Hepatocyte (in vitro differentiated cells): ENCODE results near the gene SCAMP3. TPM values are rescaled to one million over a fixed set of nuclear protein-coding genes. Genes with fewer than 3 reads are reported as not detected.
"Not testable (repeated sequence)": the region's sequence is repeated elsewhere in the genome, so short reads cannot be mapped to it uniquely, and the experiment has no call there.

Experiments used
- DNase-seq: peaks from one replicate; pipeline ENCODE4 v3.0.0-alpha.2; 2016; ENCODE audit warnings: low spot score
- H2AFZ ChIP-seq: fragments of 200-600 bp; sonication (generic); 2 replicates; pipeline ENCODE4 v1.6.0; 2016; ENCODE audit warnings: antibody characterized with exemption, mild to moderate bottlenecking
- H3K27ac ChIP-seq: fragments of 200-600 bp; sonication (generic); 2 replicates; pipeline ENCODE4 v1.5.1; 2016; ENCODE audit warnings: mild to moderate bottlenecking
- H3K27me3 ChIP-seq: fragments of 200-600 bp; sonication (generic); 2 replicates; pipeline ENCODE4 v1.6.1; 2016
- H3K36me3 ChIP-seq: fragments of 200-600 bp; sonication (generic); replicated peaks from 2 replicates; pipeline ENCODE4 v1.5.1; 2016; ENCODE audit warnings: low read depth; ENCODE audit not compliant: insufficient read depth
- H3K4me1 ChIP-seq: fragments of 200-600 bp; sonication (generic); 2 replicates; pipeline ENCODE4 v1.5.1; 2016; ENCODE audit warnings: mild to moderate bottlenecking, moderate library complexity; ENCODE audit not compliant: insufficient read depth
- H3K4me2 ChIP-seq: fragments of 200-600 bp; sonication (generic); 2 replicates; pipeline ENCODE4 v1.6.0; 2016
- H3K4me3 ChIP-seq: fragments of 200-600 bp; sonication (generic); 2 replicates; pipeline ENCODE4 v1.5.1; 2016; ENCODE audit warnings: mild to moderate bottlenecking
- H3K79me2 ChIP-seq: fragments of 200-600 bp; sonication (generic); 2 replicates; pipeline ENCODE4 v1.6.0; 2017; ENCODE audit warnings: mild to moderate bottlenecking
- H3K9me2 ChIP-seq: fragments of 200-600 bp; sonication (generic); replicated peaks from 2 replicates; pipeline ENCODE4 v1.6.0; 2017; ENCODE audit warnings: mild to moderate bottlenecking; ENCODE audit not compliant: insufficient read depth
- H3K9me3 ChIP-seq: fragments of 200-600 bp; sonication (generic); 2 replicates; pipeline ENCODE4 v1.5.1; 2016; ENCODE audit warnings: low read depth, mild to moderate bottlenecking
- H4K20me1 ChIP-seq: fragments of 200-600 bp; sonication (generic); 2 replicates; pipeline ENCODE4 v1.6.0; 2016; ENCODE audit warnings: mild to moderate bottlenecking; ENCODE audit not compliant: insufficient read depth, poor library complexity, severe bottlenecking
- EZH2 ChIP-seq: fragments of 200-600 bp; sonication (generic); IDR thresholded peaks from 2 replicates; pipeline ENCODE4 v1.6.1; 2016; ENCODE audit warnings: antibody characterized with exemption, mild to moderate bottlenecking, borderline replicate concordance
- EZH2phosphoT487 ChIP-seq: fragments of 200-600 bp; sonication (generic); IDR thresholded peaks from one replicate; pipeline ENCODE4 v1.6.1; 2018; ENCODE audit warnings: antibody characterized with exemption, mild to moderate bottlenecking, low read depth, moderate library complexity; ENCODE audit not compliant: unreplicated experiment, severe bottlenecking
- WGBS: methylation state at CpG from one replicate; pipeline ENCODE4 v1.1.6; 2016; ENCODE audit warnings: low lambda C conversion rate; ENCODE audit errors: missing lambda C conversion rate; 5-methylcytosine and 5-hydroxymethylcytosine counted together
- polyA plus RNA-seq: library from polyadenylated mRNA; unstranded; fragments of >200 nt; fragmentation: Nextera tagmentation; extraction: Ambion mirVana; gene quantifications from 2 replicates; pipeline ENCODE4 v1.2.1, GENCODE V29; 2016
- total RNA-seq: library from RNA; depleted of rRNA; stranded (reverse); fragments of >200 nt; gene quantifications from 2 replicates; pipeline ENCODE4 v1.2.3, GENCODE V29; 2014
- TF ChIP-seq, protein P1 (sequence below): fragments of 200-600 bp; sonication (generic); IDR thresholded peaks from 2 replicates; pipeline ENCODE4 v1.5.1; 2016; ENCODE audit warnings: antibody characterized with exemption, mild to moderate bottlenecking; ENCODE audit not compliant: poor library complexity

Gene SCAMP3
- total and polyA plus RNA-seq, 2 experiments from 2014 or later = 45.7 to 114 TPM

DNA sequence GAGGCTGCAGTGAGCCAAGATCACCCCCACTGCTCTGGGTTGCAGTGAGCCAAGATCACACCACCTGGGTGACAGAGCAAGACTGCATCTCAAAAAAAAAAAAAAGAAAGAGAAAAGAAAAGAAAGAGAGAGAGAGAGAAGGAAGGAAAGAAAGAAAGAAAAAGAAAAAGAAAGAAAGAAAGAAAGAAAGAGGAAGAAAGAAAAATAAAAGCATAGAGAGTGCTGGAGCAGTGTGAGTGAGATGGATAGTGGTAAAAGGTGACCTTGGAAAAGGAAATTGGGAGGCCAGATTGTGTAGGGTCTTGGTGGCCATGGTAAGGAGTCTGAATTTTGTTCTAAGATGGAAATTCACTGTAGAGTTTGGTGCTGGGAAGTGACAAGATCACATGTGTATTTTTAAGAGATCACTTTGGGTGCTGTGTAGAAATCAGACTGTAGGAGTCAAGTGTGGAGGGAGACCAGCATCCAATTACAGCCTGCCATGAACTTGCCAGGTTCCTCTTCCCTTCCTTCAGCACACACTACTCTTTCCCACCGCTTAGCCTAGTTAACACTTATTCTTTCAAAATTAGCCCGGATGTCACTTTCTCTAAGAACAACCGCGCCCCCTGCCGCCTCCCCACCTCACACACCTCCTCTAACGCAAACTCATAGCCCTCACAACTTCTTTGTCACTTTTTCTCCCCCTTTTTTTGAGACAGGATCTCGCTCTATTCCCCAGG is 35.8 kb downstream of the SCAMP3 start:
- Histone ChIP-seq H3K27me3 (no peaks in the 10 kb centered on the region), H4K20me1 (no peaks in the 10 kb centered on the region), H3K9me2 (no peaks in the 10 kb centered on the region), H3K4me2 (peak overlapping the region; percentile 78), H3K9me3 (no peaks in the 10 kb centered on the region), H3K4me1 (peaks cover 27% of the 10 kb centered on the region), H3K4me3 (peak overlapping the region; percentile 21), H2AFZ (peak overlapping the region; percentile 41), H3K27ac (peak overlapping the region; percentile 86), H3K36me3 (no peaks in the 10 kb centered on the region), H3K79me2 (peaks cover 11% of the 10 kb centered on the region)
- WGBS = 2% methylated on average over 7 of the region's 7 CpGs
- peak; percentile 81 for DNase-seq
- TF ChIP-seq, protein P1, sequence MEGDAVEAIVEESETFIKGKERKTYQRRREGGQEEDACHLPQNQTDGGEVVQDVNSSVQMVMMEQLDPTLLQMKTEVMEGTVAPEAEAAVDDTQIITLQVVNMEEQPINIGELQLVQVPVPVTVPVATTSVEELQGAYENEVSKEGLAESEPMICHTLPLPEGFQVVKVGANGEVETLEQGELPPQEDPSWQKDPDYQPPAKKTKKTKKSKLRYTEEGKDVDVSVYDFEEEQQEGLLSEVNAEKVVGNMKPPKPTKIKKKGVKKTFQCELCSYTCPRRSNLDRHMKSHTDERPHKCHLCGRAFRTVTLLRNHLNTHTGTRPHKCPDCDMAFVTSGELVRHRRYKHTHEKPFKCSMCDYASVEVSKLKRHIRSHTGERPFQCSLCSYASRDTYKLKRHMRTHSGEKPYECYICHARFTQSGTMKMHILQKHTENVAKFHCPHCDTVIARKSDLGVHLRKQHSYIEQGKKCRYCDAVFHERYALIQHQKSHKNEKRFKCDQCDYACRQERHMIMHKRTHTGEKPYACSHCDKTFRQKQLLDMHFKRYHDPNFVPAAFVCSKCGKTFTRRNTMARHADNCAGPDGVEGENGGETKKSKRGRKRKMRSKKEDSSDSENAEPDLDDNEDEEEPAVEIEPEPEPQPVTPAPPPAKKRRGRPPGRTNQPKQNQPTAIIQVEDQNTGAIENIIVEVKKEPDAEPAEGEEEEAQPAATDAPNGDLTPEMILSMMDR = peak; percentile 64
- TF ChIP-seq EZH2 (no peak), EZH2phosphoT487 (no peak)

DNA sequence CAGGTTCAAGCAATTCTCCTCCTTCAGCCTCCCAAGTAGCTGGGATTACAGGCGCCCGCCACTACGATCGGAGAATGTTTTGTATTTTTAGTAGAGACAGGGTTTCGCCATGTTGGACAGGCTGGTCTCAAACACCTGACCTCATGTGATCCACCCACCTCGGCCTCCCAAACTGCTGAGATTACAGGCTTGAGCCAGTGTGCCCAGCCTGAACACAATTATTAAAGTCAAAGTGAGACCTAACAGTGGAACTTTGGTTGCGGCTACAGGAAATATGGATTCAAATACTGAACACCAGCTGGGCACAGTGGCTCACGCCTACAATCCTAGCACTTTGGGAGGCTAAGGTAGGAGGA is 36.8 kb downstream of the SCAMP3 start:
- H2AFZ ChIP-seq, H4K20me1 ChIP-seq, H3K9me3 ChIP-seq, H3K36me3 ChIP-seq, H3K27me3 ChIP-seq, H3K4me3 ChIP-seq, DNase-seq, H3K9me2 ChIP-seq: not testable (repeated sequence)
- peaks cover 11% of the 10 kb centered on the region for H3K79me2 ChIP-seq
- peak overlapping the region; percentile 78 for H3K4me2 ChIP-seq
- WGBS = 95% methylated on average over 8 of the region's 8 CpGs
- H3K4me1 ChIP-seq = peaks cover 28% of the 10 kb centered on the region
- peak overlapping the region; percentile 86 for H3K27ac ChIP-seq

DNA sequence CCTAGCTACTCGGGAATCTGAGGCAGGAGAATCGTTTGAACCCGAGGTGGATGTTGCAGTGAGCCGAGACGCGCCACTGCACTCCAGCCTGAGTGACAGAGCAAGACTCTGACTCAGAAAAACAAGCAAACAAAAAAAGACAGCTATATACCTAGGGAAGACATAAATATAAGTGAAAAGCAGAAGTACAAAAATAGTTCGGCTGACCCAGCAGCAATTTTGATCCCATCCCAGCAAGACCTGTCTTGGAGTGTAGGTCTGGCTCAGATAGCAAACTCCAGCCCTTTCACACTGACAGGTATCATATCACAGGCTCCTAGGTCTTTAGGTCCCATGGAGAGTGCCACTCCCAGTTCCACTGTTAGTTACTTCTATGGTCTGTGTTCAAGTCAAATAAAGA is 39.1 kb downstream of the SCAMP3 start:
- Histone ChIP-seq H3K4me1 (peaks cover 29% of the 10 kb centered on the region), H2AFZ (no peak overlapping the region), H4K20me1 (no peaks in the 10 kb centered on the region), H3K4me2 (no peak overlapping the region), H3K9me2 (no peaks in the 10 kb centered on the region), H3K27me3 (no peaks in the 10 kb centered on the region), H3K9me3 (no peaks in the 10 kb centered on the region), H3K4me3 (no peak overlapping the region), H3K79me2 (peaks cover 11% of the 10 kb centered on the region), H3K36me3 (no peaks in the 10 kb centered on the region), H3K27ac (no peak overlapping the region)
- TF ChIP-seq EZH2 = no peak
- TF ChIP-seq, protein P1 = no peak
- no peak for TF ChIP-seq EZH2phosphoT487
- WGBS = 93% methylated on average over 7 of the region's 7 CpGs
- DNase-seq = no peak

DNA sequence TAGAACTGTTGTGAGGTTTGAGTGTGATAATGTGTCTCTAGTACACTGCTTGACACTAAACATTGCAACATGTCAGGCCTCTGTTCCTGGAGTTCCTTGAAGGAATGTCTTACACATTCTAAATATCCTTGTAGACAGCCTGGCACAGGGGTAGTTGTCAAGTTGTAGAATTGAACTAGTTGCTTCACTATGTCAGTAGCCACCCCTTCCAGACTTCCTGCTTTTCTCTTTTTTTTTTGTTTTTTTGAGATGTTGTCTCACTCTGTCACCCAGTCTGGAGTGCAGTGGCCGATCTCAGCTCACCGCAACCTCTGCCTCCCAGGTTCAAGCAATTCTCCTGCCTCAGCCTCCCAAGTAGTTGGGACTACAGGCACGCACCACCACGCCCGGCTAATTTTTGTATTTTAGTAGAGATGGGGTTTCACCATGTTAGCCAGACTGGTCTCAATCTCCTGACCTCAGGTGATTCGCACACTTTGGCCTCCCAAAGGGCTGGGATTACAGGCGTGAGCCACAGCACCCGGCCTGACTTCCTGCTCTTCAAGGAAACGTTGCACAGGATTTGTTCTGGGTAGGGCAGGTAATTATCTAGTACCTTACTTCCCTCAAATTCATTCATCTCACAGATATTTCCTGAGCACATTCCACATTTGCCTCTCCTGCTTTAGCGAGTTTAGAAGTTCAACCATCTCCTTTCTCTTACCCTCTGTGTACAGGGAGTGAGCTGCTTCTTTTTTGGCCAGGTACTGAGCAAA is 41.8 kb downstream of the SCAMP3 start:
- not testable (repeated sequence) for H3K9me3 ChIP-seq, H3K79me2 ChIP-seq, H3K4me2 ChIP-seq, H2AFZ ChIP-seq, DNase-seq, H3K9me2 ChIP-seq, H3K36me3 ChIP-seq, H4K20me1 ChIP-seq, H3K4me3 ChIP-seq, H3K27me3 ChIP-seq
- Histone ChIP-seq H3K4me1 (peaks cover 16% of the 10 kb centered on the region), H3K27ac (peak overlapping the region; percentile 82)
- 85% methylated on average over 10 of the region's 10 CpGs for WGBS
